Left hindlimb (tissue), 1 donor: ENCODE results near the gene RIN3.

Experiments used
- DNase-seq: peaks from one replicate; pipeline ENCODE4 v3.0.0-alpha.2; 2018

The RIN3 gene

DNA sequence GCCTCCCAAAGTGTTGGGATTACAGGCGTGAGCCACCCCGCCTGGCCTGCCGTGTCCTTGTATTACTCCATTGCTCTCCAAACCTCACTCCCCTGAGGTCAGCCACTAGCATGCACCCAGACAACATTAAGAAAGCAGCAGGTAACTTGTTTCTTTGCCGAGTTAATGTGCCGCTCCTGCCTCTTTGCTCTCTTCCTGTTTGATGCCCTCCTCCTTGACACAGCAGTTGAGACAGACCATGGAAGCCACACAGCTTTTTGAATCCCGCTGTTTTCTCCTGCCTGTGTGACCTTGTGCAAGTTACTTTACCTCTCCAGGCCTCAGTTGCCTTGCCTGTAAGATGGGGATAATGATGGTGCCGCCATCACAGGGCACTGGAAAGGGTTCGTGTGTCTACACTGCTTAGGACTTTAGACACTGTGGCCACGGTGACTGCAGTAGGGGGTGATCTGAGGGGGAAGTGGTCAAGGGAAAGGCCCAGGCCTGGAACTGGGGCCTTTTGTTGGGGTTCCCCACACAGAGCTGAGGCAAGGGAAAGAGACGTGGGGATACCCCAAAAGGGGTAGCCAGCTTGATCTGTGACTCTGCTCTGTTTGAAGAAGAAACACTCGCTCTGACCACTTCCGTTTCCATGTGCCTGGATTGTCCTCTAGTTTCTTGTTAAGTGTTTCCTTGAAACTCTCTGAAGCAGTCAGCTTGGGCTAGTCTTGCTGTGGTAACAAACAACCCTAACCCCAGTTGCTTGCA lies 69.3 kb downstream of the RIN3 start:
- DNase-seq, result no peak

DNA sequence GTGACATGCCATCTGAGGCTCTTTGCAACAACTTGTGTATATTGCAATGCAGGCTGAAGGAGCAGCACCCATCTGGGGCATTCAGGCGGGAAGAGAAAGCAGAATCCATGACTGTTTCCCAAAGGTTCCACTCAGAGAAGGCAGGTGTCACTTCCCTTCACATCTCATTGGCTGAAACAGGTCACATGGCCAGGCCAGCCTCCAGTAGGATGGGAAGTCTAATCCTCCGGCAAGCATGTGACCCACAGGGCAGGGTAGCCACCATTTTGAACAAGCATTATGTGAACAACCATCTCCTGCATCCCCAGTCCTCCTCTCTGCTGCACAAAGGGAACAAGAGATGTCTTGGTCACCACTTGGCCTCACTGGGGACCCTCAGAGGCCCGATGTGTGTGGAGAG lies 70.6 kb downstream of the RIN3 start:
- no peak for DNase-seq

DNA sequence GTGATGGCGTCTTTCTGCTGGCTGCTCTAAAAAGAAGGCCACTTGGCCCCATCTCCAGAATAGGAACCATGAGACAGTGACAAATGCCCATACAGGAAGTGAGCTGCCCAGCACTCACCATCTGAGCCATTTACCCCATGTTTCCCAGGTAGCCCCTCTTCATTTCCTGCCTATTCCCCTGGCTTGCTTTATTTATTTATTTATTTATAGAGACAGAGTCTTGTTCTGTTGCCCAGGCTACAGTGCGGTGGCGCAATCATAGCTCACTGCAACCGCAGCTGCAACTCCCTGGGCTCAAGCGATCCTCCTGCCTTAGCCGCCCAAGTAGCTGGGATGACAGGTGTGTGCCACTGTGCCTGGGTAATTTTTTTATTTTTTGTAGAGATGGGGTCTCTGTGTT lies 71.2 kb downstream of the RIN3 start:
- no peak for DNase-seq

DNA sequence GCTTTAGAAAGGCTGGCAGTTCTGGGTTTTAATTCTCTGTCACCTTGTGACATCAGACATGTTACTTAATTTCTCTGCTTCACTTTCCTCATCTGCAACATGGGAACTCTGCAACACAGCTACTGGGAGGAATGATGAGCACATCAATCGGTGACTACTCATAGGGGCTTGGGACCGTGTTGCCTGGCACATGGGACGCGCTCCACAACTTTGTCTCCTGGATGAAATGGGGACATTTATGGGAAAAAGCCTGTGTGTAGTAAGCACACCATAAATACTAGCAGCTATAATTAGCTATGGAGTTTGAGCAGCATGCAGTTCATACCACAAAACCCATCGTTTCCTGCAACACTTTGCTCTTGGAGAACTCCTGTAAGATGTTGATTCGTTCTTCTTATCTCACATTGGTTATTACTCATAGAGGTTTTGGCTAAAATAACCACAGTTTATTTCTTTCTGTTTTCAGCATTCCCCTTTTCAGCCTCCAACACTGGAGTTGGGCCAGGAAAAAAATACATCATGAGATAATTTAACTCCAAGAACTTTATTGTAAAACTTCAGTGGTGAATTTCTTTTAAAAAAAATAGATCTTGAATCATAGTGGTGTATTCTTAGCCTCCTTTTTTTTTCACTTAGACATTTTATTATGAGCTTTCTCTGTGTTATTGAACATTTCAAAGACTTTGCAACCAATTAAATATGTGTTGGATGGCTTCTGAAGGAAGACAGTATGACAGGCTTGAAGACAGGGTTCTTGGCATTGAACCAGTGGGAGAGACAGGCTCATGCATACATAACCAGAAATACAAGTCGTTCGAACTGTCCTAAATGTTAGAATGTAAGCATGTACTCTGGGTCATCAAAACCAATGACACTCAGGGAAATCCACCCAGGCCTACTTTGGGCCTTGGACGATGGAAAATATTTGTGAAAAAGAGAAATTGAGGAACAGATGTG lies 72.7 kb downstream of the RIN3 start:
- no peak for DNase-seq

DNA sequence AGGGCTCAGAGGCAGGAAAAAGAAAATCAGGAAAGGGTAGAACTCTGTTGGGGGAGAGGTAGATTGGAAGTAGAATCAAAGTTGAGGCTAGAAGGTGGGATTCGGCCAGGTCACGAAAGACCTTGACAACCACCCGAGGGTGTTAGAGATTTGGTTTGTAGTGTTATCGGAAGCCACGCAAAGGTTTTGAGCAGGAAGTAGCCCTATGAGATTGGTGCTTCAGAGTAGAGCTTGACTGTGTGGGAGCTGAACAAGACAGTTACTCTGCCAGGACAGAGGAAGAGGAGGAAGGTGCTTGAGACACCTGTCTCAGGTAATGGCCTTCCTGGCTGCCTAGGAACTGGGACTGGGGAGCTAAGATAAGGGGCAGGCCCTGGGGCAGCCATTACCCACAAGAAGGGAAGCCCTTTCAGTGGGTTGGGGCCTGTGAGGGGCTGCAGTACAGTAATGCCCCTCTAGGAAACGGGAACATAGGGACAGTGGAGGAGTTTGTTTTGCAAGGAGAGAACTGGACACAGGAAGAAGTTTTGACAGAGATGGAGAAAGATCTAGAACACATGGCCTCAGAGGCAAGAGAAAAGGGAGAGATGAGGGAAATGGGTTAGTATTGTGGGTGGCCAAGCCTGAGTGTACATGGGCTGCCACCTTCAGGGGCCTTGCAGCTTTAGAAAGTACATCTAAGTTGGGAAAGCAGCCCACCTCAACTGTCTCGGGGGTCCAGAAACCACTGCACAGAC lies 73.5 kb downstream of the RIN3 start:
- DNase-seq, result no peak

DNA sequence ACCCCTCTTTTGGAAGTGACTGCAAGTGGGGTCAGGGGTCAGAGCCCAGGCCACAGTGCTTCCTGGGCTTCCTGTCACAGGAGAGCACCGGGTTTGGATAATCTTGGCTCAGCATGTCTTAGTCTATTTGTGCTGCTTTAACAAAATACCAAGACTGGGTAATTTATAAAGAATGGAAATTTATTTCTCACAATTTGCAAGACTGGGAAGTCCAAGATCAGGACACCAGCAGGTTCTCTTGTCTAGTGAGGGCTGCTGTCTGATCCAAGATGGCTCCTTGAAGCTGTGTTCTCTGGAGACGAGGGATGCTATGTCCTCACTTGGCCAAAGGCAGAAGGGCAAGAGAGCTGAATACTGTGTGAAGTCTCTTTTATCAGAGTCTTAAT lies 74.1 kb downstream of the RIN3 start:
- DNase-seq, result no peak

DNA sequence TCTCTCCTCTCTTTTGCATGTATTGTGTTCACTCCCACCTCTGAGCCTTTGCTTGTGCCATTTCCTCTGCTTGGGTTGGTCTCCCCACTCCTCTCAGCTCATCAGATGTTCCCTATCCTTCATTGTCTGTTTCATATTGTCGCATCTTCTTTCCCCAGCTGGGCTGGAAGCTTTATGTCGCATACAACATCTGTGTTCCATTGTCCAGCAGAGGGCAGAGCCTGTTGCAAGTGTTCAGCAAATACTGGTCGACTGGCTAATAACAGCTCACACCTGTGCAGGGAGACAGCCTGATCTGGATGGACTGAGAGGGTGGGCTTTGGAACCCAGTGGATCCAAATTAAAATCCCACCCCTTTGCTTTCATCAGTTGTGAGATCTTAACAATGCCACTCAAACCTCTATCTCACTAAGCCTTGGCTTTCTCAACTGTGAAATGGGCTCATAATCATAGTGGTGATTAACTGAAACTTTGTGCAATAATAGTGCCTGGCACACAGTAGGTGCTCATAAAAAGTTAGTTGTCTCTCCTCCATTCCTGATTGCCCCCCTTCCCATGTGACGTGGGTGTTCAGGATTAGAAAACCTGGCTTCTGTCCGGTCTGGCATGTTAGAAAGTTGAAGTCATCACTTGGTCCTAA lies 75.8 kb downstream of the RIN3 start:
- DNase-seq, result no peak

DNA sequence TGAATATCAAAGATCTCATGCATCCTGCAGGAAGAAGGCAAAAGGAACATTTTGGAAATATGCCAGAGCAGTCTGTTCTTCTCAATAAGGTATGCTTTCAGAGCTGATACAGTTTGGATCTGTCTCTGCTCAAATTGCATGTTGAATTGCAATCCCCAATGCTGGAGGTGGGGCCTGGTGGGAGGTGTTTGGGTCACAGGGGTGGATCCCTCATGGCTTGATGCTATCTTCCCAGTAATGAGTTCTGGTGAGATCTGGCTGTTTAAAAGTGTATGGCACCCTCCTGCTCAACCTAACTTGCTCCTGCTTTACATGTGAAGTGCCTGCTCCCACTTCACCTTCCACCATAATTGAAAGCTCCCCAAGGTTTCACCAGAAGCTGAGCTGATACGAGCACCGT lies 76.6 kb downstream of the RIN3 start:
- no peak for DNase-seq

DNA sequence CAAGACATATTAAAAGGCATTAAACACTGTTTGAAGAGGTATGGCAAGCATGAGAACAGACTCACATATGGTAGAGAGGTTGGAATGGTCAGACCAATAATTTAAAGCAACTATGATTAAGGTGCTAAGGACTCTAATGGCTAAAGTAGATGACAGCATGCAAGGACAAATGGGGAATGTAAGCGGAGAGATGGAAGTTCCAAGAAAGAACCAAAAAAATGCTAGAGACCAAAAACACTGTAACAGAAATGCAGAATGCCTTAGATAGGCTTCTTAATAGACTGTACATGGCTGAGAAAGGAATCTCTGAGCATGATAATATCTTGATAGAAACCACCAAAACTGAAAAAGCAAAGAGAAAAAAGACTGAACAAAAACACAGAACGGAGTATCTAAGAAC lies 77.4 kb downstream of the RIN3 start:
- no peak for DNase-seq

DNA sequence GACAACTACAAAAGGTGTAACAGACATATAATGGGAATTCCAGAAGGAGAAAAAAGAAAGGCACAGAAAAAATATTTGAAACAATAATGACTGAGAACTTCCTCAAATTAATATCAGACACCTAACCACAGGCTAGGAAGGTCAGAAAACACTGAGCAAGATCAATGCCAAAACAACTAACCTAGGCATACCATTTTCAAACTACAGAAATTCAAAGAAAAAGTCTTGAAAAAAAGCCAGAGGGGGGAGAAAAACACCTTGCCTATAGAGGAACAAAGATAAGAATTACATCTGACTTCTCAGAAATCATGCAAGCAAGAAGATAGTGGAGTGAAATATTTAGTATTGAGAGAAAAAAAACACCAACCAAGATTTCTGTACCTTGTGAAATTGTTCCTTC lies 77.8 kb downstream of the RIN3 start:
- no peak for DNase-seq

DNA sequence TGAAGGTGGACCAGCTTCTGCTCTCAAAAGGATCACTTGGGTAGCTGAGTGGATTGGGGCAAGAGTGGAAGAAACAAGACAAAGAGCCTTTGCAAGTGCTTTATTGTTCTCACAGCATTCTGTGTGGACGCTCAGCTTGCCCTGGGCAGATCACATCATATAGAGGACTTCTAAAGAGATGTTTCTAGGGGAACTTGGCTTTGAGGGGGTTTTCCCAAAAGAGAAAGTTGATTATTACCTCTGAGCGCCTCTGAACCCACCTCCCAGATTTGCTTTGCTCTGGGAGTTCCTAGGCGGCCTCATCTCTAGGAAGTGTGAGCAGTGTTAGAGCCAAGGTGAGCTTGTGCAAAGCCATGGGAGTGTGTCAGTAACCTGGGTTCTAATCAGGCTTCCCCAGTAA lies 81.7 kb downstream of the RIN3 start:
- DNase-seq, result no peak

DNA sequence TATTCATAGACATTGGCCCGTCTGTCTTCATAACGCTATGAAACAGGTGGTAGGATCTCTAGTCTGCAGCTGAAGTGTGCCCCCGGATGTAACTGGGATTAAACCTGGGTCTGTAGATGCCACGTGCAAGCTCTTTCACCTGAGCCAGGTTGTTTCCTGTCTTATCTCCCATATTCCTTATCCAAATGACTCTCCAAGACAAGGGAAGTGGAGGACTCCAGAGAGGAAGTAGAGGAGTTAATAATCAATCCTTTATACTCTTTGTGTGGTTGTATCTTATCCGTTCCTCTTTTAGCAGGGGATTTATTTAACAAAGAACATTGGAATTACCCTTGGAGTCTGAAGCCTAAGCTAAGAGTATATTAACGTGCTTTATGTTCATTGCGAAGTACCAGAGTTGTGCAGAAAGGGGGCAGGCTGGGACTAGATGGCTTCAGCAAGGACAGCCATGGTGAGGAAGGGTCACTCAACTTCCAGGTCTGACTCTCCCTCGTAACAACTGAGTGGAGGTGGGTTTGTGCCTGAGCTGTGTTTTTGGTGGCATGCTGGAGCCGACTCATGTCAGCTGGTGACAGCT lies 82.8 kb downstream of the RIN3 start:
- no peak for DNase-seq

DNA sequence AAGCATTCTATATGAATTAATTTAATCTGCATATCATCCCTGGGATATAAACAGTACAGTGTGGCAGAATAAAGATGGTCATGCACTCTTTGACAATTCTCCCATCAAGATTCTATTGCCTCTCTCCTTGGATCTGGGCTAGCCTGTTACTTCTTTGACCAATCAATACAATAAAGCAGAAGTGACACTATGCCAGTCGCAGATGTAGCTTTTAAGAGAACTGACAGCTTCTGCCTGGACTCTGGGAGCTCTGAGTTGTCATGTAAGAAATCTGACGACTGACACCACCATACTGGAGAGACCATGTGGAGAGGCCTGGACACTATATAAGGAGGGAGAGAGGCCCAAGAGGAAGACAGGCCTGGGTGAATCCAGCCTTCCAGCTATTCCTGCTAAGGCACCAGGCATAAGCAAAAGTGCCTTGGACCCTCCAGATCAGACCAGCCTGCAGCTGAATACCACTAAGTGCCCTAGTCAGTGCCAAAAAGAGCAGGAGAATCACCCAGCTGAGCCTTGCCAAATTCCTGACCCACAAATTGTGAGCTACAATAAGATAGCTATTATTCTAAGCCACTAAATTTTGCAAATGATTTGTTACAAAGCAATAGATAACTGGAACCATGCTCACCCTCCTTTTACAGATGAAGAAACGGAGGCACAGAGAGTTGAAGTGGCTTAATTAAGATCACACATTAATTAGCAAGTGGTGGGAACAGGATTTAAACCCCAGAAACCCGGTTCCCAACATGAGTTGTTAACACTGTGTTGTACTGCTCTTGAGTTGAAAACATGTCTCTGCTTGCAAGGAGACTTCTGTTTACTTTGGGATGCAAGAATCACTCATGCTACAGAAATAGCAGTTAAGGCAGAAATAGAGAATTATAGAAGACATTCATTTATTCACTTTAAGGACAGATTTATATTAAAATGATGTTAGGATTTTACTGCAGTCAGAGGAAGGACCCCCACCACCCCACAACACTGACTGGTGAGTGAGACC lies 84.6 kb downstream of the RIN3 start:
- DNase-seq, result no peak

DNA sequence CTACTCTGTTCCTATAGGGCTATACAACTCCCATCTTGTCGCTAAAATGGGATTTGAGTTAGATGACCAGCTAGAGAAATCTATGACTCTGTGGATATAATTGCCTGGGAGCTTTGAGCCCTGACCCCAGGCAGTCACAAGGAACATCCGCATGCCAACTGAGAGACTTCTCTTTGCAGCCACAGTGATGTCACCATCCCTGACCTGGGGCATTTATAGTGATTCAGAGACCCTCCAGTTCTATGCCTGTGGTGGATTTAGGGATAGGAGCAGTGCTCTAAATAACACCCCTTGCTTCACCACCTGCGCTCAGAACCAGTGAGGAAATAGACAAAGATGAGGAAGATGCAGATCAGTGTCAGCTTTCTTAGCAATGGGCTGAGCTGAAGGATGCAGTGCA lies 86.2 kb downstream of the RIN3 start:
- no peak for DNase-seq

DNA sequence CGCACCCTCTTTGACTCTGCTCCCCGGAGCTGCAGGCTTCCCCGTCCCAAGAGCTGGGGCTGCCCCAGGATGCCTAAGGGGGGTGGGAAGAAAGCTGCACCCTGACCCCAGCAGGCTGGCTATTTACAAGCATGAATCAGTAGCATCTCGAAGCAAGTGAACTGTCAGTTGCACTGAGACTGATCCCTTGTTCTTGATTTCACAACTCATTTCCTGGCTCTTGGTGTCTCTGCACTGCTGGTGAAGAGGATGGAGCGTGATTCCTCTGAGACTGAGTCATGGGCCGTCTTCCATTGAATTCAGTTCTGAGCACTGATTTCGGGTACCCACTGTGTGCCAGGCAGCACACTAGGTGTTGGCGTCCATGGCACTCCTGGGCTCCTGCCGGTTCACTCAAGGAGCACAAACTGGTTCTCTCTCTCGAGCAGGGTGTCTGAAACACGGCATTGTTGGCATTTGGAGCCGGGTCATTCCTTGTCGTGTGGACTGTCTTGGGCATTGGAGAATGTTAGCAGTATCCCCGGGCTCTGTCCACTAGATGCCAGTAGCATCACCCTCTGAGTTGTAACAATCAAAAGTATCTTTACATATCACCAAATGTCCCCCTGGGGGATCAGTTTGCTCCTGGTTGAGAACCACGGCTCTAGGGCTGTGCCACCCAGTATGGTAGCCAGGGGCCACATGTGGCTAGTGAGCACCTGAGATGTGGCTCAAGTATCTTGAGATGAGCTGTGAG lies 86.9 kb downstream of the RIN3 start:
- no peak for DNase-seq

DNA sequence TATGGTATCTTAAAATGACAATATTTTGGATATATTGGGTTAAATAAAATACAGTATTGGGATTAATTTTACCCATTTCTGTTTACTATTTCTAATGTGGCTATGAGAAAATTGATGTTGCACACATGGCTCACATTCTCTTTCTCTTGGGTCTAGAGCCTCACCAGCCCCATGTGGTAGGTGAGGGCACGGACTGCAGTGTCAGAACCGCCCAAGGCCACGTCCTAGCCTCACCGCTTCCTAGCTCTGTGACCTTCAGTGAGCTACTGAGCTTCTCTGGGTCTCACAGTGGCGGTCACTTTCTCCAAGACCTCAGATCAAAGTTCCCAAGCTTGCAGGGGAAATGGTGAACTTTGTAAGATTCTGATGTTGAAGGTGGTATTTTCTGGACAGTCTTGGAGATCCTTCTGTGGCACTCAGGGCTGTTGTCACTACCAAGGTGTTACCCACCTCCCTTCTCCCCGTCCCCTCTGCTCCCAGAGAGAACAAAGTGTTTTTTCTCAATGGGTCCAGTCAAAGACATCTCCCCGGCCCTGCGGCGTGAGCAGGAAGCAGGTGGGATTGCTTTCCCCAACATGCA lies 87.6 kb downstream of the RIN3 start:
- DNase-seq, result no peak

DNA sequence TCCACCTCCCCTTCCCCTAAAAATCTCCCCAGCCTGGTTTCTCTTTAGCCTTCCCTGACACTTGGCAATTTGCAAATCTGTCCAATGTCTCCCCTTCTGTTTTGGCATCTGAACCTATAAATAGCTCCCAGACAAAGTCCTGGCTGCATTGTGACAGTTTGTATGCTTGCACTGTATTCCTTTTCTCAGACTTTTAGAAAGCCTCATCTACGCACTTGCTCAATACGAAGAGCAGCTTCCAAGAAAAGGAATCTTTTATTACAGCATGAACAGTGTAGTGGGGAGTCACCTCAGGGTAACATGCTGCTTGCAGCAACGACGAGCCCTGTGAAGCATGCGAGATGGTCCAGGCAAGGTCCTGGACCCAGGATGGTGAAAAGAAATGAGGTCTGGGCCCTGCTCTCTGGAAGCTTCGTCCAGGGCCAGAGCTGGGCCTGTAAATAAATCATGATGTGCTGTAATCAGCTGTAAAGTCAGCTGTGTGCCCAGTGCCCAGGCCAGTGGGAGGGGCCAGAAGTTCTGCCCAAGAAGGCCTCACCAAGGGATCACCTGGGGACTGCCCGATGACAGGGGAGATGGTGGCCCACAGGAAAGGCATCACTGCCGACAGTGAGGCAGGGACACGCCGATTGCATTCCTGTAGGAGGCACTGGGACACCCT lies 88.3 kb downstream of the RIN3 start:
- no peak for DNase-seq

DNA sequence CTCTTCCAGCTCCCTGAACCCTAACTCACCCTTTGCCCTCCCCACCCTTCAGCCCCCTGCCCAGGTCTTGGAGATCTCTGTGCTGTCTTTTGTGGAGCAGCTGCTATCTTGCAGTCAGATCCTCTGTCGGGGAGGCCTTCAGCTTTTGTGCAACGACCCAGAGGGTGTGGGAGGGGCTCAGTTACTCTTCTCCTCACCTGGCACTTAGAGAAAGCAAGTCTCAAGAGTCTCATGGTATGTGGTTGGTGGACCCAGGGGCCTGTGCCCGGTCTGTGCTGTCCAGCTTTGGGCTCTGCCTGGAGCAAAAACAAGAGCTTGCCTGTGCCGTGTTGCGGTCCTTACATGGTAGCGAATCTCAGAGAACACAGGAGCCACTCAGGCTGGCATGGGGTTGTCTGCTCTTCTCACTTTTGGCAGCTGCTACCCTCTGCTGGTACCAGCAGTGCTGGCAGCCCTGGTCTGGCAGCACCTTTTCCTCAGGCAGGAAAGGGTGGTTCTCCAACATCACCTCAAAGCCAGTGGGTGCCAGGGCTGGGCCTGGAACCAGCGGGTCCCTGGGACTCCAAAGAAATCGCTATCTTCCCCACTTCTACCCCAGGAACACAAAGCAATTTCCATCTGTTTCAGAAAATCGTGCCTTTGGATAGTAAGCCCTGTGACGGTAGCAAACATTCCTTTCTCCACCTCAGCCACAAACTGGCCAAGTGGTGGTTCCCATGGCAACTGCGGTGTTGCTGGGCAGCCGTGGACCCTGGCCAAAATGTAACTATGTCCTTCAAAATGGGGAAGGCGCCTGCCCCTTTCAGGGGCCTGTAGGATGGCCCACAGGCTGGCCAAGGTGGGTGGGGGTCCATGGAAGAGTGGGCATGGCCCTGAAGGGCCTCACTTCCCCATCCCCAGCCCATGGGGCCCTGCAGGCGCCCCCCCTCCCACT lies 90.0 kb downstream of the RIN3 start:
- peak; percentile 83 for DNase-seq
